Stimulated activated CD8-positive, alpha-beta memory T cell treated with anti-CD3 and anti-CD28 coated beads, Interleukin-4, amount 100 ng/mL, for 4 hours (primary cell): ENCODE measurements around the gene ABLIM3.

ENCODE experiments used
- DNase-seq, 2 donors: peaks; one replicate each; pipeline ENCODE4 v3.0.0-alpha.2; 2020; ENCODE audit warnings: low read depth in 2 of 2, low spot score in 1 of 2

ABLIM3 gene

GRCh38 chr5:149301744-149302380 is 160.6 kb downstream of the ABLIM3 start:
- no peak for DNase-seq

GRCh38 chr5:149302641-149303040 is 161.3 kb downstream of the ABLIM3 start:
- no peak for DNase-seq

DNA sequence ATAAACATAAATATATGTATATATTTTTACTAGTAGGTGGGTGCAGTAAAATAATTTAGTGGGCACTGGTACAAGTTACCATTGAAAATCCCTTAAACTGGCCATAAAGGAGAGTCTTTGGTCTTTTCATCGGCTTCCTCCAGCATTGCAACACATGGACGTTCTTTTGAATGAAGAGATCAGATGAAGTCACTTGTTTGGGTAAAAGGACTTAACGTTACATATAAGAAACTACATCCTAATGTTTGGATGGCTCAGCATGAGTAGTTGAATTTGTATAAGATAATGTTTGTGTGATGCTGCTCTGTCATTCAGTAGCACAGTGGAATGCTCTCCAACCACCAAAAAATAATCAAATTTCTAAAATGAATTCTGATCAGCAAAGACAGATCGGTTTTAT is 161.9 kb downstream of the ABLIM3 start:
- DNase-seq, result no peak

DNA sequence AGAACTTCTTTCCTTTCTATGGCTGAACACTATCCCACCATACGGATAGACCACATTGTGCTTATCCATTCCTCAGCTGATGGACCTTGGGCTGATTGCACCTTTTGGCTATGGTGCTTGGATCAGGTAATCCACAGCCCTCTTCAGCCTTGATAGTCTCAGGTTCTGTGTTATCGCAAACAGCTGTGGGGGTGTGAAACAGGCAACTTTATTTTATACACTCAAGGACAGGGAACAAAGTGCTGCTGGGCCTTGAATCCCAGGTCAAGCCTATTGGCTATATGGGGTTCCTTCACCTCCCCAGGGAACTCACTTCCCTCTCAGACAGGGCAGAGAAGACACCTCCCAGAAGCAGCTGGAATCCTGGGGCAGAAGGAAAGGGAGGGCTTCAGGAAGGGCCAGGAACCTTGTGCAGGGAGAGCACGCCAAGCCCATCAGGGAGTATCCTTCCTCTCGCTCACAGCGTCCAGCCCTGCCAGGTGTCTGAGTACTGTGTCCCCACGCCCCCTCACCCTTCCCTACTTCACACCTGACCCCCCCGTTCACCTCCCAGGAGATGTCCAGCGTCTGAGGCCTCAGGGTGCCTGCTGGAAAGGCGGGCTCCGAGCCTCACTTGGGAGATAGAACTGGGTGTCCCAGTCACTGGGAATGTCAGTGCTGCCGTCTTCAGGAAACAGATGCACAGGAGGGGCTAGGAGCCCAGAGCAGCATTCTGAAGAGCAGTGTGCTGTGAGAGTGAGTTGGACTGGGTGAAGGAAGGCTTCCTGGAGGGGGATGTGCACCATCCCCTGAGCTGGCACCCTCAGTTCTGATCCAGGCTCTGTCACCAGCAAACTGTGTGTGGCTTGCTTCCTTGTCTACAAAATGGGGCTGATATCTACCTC is 163.1 kb downstream of the ABLIM3 start:
- DNase-seq, result no peak

DNA sequence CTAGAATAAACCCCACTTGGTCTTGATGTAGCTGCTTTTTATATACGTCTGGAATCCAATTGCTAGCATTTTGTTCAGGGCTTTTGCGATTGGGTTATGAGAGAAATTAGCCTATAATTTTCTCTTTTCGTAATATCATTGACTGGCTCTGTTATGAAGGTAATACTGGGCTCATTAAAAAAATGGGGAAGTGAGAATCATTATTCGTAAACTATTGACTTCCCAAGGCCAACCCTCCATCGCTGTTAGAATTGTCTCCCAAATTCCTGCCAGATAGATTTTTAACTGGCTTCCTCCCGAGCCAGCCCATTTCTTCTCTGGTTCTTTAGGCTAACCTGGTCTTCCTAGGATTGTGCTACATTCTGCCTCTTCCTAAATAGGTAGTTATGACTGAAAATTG is 168.1 kb downstream of the ABLIM3 start:
- DNase-seq, result no peak
